AG09319 (cell line): ENCODE measurements around the gene TMED4.

ENCODE experiments used
- DNase-seq: peaks from one replicate; pipeline ENCODE4 v3.0.0-alpha.2; 2010; ENCODE audit warnings: low read depth; ENCODE audit errors: extremely low read depth
- TF ChIP-seq, protein P1 (sequence below): IDR thresholded peaks from 2 replicates; pipeline ENCODE4 v1.5.1; 2011; ENCODE audit warnings: low read depth, mild to moderate bottlenecking, inconsistent platforms, low read length, moderate library complexity

Gene TMED4

DNA sequence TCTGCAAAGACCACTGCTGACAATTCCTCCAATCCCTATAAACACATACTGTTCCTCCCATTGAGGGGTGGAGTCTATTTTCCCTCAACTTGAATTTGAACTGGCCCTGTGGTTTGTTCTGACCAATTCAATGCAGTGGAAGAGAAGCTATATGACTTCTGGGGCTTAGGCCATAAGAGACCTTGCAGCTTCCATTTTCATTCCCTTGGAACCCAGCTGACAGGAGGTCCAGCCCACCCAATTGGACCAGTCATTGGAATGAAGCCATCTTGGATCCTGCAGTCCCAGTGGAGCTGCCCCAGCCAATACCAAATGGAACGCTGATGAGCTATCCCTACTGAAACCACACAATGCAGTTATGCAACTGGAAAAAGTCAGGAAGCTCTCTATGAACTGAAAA lies 8.9 kb upstream of the TMED4 start:
- no peak for DNase-seq
- TF ChIP-seq, protein P1, sequence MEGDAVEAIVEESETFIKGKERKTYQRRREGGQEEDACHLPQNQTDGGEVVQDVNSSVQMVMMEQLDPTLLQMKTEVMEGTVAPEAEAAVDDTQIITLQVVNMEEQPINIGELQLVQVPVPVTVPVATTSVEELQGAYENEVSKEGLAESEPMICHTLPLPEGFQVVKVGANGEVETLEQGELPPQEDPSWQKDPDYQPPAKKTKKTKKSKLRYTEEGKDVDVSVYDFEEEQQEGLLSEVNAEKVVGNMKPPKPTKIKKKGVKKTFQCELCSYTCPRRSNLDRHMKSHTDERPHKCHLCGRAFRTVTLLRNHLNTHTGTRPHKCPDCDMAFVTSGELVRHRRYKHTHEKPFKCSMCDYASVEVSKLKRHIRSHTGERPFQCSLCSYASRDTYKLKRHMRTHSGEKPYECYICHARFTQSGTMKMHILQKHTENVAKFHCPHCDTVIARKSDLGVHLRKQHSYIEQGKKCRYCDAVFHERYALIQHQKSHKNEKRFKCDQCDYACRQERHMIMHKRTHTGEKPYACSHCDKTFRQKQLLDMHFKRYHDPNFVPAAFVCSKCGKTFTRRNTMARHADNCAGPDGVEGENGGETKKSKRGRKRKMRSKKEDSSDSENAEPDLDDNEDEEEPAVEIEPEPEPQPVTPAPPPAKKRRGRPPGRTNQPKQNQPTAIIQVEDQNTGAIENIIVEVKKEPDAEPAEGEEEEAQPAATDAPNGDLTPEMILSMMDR: no peak

DNA sequence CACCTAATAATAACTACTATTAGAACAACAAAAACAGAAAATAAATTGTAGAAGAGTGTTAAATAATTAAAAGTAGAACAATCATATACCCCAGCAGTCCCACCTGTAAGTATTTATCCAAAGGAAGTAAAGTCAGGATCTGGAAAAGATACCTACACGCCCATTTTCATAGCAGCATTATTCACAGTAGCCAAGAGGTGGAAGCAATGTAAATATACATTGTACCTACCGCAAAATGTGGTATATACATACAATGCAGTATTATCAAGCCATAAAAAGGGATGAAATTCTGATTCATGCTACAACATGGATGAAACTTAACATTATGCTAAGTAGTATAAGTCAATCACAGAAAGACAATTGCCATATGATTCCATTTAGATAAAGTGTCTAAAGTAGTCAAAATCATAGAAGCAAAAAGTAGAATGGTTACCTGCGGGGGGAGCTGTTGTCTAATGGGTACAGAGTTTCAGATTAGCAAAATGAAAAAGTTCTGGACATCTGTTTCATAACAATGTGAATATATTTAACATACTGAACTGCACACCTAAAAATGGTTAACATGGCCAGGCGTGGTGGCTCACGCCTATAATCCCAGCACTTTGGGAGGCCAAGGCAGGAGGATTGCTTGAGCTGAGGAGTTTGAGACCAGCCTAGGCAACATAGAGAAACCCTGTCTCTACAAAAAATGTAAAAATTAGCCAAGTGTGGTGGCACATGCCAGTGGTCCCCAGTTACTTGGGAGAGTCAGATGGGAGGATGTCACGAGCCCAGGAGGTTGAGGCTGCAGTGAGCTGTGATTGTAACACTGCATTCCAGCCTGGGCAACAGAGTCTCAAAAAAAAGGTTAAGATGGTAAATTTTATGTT lies 6.0 kb upstream of the TMED4 start:
- TF ChIP-seq, protein P1: peak; percentile 65
- DNase-seq: no peak

DNA sequence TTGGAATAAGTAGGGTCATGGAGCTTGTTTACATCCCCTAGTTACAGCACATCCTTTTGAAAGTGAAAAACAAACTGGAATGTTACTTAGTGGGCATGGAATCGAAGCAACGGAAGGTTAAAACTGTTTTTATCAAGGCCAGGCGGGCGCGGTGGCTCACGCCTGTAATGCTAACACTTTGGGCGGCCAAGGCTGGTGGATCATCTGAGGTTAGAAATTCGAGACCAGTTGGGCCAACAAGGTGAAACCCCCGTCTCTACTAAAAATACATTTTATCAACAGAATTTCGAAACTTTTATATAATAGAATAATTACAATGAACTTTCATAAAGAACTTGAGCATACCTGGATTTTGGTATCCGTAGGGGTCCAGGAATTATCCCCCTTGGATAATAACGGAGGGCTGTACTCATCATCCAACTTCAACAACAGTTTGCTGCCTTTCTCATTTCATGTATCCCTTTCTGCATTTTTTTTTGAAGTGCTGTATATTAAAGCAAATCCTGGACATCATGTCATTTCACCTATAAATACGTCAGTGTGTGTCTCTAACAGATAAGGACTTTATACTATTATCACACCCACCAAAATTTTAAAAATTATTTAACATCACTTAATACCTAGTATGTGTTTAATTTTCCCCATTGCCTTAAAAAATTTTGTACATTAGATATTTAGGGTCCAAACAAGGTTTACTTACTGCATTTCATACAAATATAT lies 1.3 kb upstream of the TMED4 start:
- DNase-seq: no peak

DNA sequence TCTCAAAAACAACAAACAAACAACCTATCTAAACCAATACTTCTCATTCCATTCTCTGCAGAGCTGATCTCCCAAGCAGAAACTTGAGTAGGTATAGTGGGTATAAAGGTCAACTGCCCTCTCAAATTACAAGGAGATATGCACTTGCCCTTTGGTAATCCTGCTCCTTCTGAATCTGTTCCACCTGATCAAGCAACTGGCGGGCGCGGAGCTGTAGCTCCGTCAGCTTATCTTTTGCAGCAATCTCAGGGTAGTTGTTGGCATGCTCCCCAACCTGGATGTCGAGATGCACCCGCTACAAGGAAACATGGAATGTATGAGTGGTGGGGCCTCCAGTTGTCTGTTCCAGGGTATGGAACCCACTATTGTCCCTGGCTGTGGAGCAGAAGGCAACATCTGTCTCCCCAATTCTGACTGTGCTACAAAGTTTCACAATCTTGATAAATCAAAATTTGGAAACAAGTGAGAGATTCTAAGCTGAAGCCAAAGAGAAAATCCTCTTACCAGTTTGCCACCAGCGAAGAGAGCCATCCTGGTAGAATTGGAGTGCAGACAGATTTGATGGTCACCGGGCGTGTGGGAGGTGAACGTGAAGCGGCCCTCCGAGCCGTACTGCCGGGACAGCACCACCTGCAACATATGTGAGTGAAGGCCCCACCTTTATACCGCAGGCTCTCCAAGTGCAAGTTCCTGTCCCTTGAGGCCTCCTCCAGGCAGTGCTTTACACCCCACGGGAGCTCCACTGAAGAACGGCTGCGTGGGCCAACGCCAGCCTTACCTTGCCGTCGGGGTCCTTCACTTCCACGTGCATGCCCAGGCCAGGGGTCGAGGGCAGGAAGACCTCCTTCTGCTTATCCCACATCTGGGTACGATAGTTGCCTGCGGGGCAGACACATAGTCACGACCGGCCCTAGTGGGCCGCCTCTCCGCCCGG lies 819 bp downstream of the TMED4 start:
- no peak for DNase-seq
- TF ChIP-seq, protein P1: no peak

More for the DNA sequence above, 1.3 kb upstream of the TMED4 start:
- TF ChIP-seq, protein P1: no peak

DNA sequence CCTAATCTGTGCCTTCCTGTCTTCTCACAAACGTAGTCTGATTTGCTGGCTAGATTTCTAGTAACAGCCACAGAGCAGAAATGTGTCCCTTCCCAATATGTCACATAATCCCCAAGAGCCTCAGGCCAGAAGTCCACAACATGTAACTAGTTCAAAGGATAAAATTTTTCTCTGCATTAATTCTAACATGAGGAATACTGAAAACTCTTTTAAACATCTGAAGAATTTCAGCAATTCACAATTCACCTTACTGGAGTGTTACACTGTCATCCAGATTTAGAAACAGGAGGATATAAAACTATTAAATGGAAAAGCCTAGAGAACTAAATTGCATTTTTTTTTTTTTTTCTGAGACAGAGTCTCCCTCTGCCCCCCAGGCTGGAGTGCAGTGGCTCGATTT lies 5.8 kb downstream of the TMED4 start:
- TF ChIP-seq, protein P1: no peak
- no peak for DNase-seq

DNA sequence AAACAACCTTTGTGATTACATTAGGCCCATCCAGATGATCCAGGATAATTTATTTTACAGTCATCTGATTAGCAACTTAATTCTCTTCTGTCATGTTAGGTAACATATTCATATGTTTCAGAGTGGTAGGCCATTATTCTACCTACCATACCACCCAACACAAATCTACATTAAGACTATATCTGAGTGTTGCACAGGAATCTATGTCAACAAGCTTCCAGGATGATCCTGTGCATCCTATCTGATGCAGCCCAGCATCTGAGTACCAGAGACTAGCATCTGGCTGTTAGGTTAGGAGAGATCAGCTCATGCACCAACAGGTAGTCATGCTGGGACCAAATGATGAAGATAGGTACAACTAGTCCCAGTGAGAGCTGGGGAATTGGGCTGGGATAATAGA lies 7.0 kb downstream of the TMED4 start:
- DNase-seq: no peak
- TF ChIP-seq, protein P1: no peak
